SK-N-SH (cell line): ENCODE results near the gene KRT28. TPM values are rescaled to one million over a fixed set of nuclear protein-coding genes. Genes with fewer than 3 reads are reported as not detected.

ENCODE experiments used
- CTCF ChIA-PET: fragments of 300-600, 350-600 bp; formaldehyde crosslinking; extraction: SDS; loops from one replicate; lab custom pipeline; 2021; lab: Yijun Ruan, JAX
- POLR2A ChIA-PET: fragments of 350-600 bp; sonication (Branson Sonifier 250); formaldehyde crosslinking; extraction: SDS; loops from one replicate; lab custom pipeline; 2020; ENCODE audit warnings: antibody characterized with exemption, inconsistent platforms; lab: Yijun Ruan, JAX
- DNase-seq: peaks from one replicate; pipeline ENCODE4 v3.0.0; 2012
- H2AFZ ChIP-seq: fragments of 200-600 bp; sonication (generic); 2 replicates; pipeline ENCODE4 v1.8.1; 2016; ENCODE audit warnings: antibody characterized with exemption, mild to moderate bottlenecking, low read depth
- H3F3A ChIP-seq: fragments of 200-600 bp; sonication (generic); replicated peaks from 2 replicates; pipeline ENCODE3; 2016; ENCODE audit warnings: antibody characterized with exemption, mild to moderate bottlenecking; ENCODE audit not compliant: insufficient read depth
- H3K27ac ChIP-seq, 2 experiments: fragments of 200-500 bp in 1 of 2; fragments of 200-600 bp in 1 of 2; sonication (Bioruptor generic) in 1 of 2; sonication (generic), shearing (Covaris generic) in 1 of 2; 2 replicates each; pipeline versions ENCODE4 v1.5.1 to v1.6.1; 2014 to 2016; ENCODE audit warnings: low read depth in 2 of 2, inconsistent platforms in 1 of 2, low read length in 1 of 2, mild to moderate bottlenecking in 1 of 2, mixed read lengths in 1 of 2
- H3K27me3 ChIP-seq: fragments of 200-600 bp; sonication (generic), shearing (Covaris generic); 2 replicates; pipeline ENCODE4 v1.6.1; 2016; ENCODE audit warnings: mixed run types; ENCODE audit not compliant: insufficient read depth
- H3K36me3 ChIP-seq, 2 experiments: fragments of 200-500 bp in 1 of 2; fragments of 200-600 bp in 1 of 2; sonication (Bioruptor generic) in 1 of 2; sonication (generic) in 1 of 2; replicated peaks in 1 of 2; 2 replicates each; pipeline versions ENCODE3 to v1.5.1; 2014 to 2016; ENCODE audit warnings: low read length in 1 of 2, mild to moderate bottlenecking in 1 of 2; ENCODE audit not compliant: insufficient read depth in 2 of 2, control insufficient read depth in 1 of 2
- H3K4me1 ChIP-seq, 2 experiments: fragments of 200-500 bp in 1 of 2; fragments of 200-600 bp in 1 of 2; sonication (Bioruptor generic) in 1 of 2; sonication (generic), shearing (Covaris generic) in 1 of 2; 2 replicates each; pipeline versions ENCODE4 v1.5.1 to v1.6.1; 2014 to 2016; ENCODE audit warnings: low read depth in 1 of 2, low read length in 1 of 2, mixed run types in 1 of 2; ENCODE audit not compliant: insufficient read depth in 2 of 2, control insufficient read depth in 1 of 2
- H3K4me2 ChIP-seq: fragments of 200-600 bp; sonication (generic), shearing (Covaris generic); 2 replicates; pipeline ENCODE4 v1.6.1; 2017; ENCODE audit warnings: mixed run types
- H3K4me3 ChIP-seq, 2 experiments: fragments of 200-500 bp in 1 of 2; fragments of 200-600 bp in 1 of 2; sonication (Bioruptor generic) in 1 of 2; sonication (generic), shearing (Covaris generic) in 1 of 2; 2 replicates each; pipeline versions ENCODE4 v1.5.1 to v1.8.1; 2014 to 2016; ENCODE audit warnings: low read depth in 2 of 2, inconsistent platforms in 1 of 2, low read length in 1 of 2, mild to moderate bottlenecking in 1 of 2, mixed read lengths in 1 of 2, moderate library complexity in 1 of 2
- H3K79me2 ChIP-seq: fragments of 200-600 bp; sonication (generic); 2 replicates; pipeline ENCODE4 v1.8.1; 2017; ENCODE audit warnings: mild to moderate bottlenecking; ENCODE audit not compliant: insufficient read depth
- H3K9ac ChIP-seq: fragments of 200-600 bp; sonication (generic); 2 replicates; pipeline ENCODE4 v1.6.1; 2017; ENCODE audit warnings: mixed run types
- H3K9me2 ChIP-seq: fragments of 200-600 bp; sonication (generic); 2 replicates; pipeline ENCODE4 v1.6.1; 2017; ENCODE audit warnings: mixed run types
- H3K9me3 ChIP-seq: fragments of 200-600 bp; sonication (generic); 2 replicates; pipeline ENCODE4 v1.6.1; 2017; ENCODE audit warnings: mixed run types, mild to moderate bottlenecking, moderate library complexity
- H4K20me1 ChIP-seq: fragments of 200-600 bp; sonication (generic); 2 replicates; pipeline ENCODE4 v1.6.1; 2017; ENCODE audit warnings: mild to moderate bottlenecking, mixed run types; ENCODE audit not compliant: insufficient read depth
- CHD2 ChIP-seq: fragments of 150-350 bp; IDR thresholded peaks from 2 replicates; pipeline ENCODE4 v1.6.1; 2018; ENCODE audit warnings: low read length; ENCODE audit not compliant: partially characterized antibody
- ELF1 ChIP-seq: IDR thresholded peaks from 2 replicates; pipeline ENCODE4 v1.4.0; 2012
- EZH2phosphoT487 ChIP-seq: fragments of 200-600 bp; sonication (generic); IDR thresholded peaks from 2 replicates; pipeline ENCODE4 v1.6.1; 2017; ENCODE audit warnings: low read depth, mixed run types, mild to moderate bottlenecking, antibody characterized with exemption, moderate library complexity, borderline replicate concordance
- FOXJ3 ChIP-seq: sonication (generic); formaldehyde crosslinking; IDR thresholded peaks from 2 replicates; pipeline ENCODE4 v1.5.1; 2020; ENCODE audit warnings: mild to moderate bottlenecking, missing genetic modification reagents
- GABPA ChIP-seq: IDR thresholded peaks from 2 replicates; pipeline ENCODE4 v1.4.0; 2012; ENCODE audit warnings: low read depth, mild to moderate bottlenecking
- GATA2 ChIP-seq: sonication (generic); formaldehyde crosslinking; IDR thresholded peaks from 2 replicates; pipeline ENCODE4 v1.5.0; 2020; ENCODE audit warnings: mild to moderate bottlenecking, missing genetic modification reagents
- MEF2A ChIP-seq: IDR thresholded peaks from 2 replicates; pipeline ENCODE4 v1.4.0; 2012; ENCODE audit warnings: low read depth, borderline replicate concordance
- MXI1 ChIP-seq: IDR thresholded peaks from 2 replicates; pipeline ENCODE4 v1.6.1; 2012; ENCODE audit warnings: mild to moderate bottlenecking, low read depth, low read length, improper control_type of control experiment
- RXRA ChIP-seq: IDR thresholded peaks from 2 replicates; pipeline ENCODE4 v1.4.0; 2012; ENCODE audit warnings: low read depth, mild to moderate bottlenecking, borderline replicate concordance
- SIN3A ChIP-seq: IDR thresholded peaks from 2 replicates; pipeline ENCODE4 v1.6.1; 2012; ENCODE audit warnings: low read depth, mild to moderate bottlenecking, low read length, moderate library complexity, borderline replicate concordance
- TAF1 ChIP-seq: IDR thresholded peaks from 2 replicates; pipeline ENCODE4 v1.6.1; 2012; ENCODE audit warnings: low read depth, mild to moderate bottlenecking, low read length, moderate library complexity, borderline replicate concordance
- TCF12 ChIP-seq: IDR thresholded peaks from 2 replicates; pipeline ENCODE4 v1.4.0; 2012
- TEAD4 ChIP-seq: IDR thresholded peaks from 2 replicates; pipeline ENCODE4 v1.4.0; 2012; ENCODE audit warnings: mild to moderate bottlenecking, borderline replicate concordance; ENCODE audit not compliant: insufficient read depth
- YY1 ChIP-seq: IDR thresholded peaks from 2 replicates; pipeline ENCODE4 v1.4.0; 2012; ENCODE audit warnings: low read depth, mild to moderate bottlenecking
- WGBS: methylation state at CpG from one replicate; pipeline ENCODE4 v1.1.6; 2017; ENCODE audit warnings: low lambda C conversion rate; 5-methylcytosine and 5-hydroxymethylcytosine counted together
- polyA plus RNA-seq, 3 experiments: library from polyadenylated mRNA; depleted of rRNA; stranded (reverse); fragments of >200 nt; gene quantifications; 2 replicates each; pipeline ENCODE4 v1.2.3, GENCODE V29; 2012
- TF ChIP-seq, protein P1 (sequence below): fragments of 150-350 bp; IDR thresholded peaks from 2 replicates; pipeline ENCODE4 v1.6.1; 2017; ENCODE audit warnings: antibody characterized with exemption, low read length, low read depth, borderline replicate concordance
- TF ChIP-seq, protein P2 (sequence below): IDR thresholded peaks from 2 replicates; pipeline ENCODE4; 2012
- TF ChIP-seq, protein P3 (sequence below): fragments of 150-350 bp; IDR thresholded peaks from 2 replicates; pipeline ENCODE4 v1.6.1; 2016; ENCODE audit warnings: mild to moderate bottlenecking, low read depth, low read length
- TF ChIP-seq, protein P4 (sequence below): IDR thresholded peaks from 2 replicates; pipeline ENCODE4 v1.6.1; 2012; ENCODE audit warnings: mild to moderate bottlenecking, low read depth, low read length, moderate library complexity
- TF ChIP-seq, protein P5 (sequence below): fragments of 200-600 bp; sonication (generic); IDR thresholded peaks from 2 replicates; pipeline ENCODE4 v1.6.1; 2017; ENCODE audit warnings: antibody characterized with exemption, mild to moderate bottlenecking, moderate library complexity
- TF ChIP-seq, protein P6 (sequence below): IDR thresholded peaks from 2 replicates; pipeline ENCODE4 v1.4.0; 2012; ENCODE audit warnings: low read depth, borderline replicate concordance

The KRT28 gene
- polyA plus RNA-seq, 1 of the 3 experiments (the other 2 are of a cell fraction) = not detected

DNA sequence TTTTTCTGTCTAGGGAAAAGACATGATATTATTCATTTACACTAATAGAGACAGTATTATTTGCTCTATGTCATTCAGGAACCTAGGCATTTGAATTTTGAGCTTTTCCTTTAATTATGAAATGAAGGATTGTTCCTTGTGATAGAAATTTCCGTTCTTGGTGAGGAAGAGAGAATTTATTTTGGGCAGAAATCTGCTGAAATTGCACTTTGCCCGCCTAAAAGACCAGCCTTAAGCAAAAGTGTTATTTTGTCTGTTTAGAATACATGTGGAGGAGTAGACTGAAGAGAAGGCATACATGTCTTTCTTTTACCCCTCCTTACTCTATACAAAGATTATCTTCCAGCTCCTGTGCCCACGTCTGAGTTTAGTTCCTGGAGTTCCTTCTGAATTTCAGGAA, 39.4 kb upstream of the KRT28 start:
- POLR2A ChIA-PET = no interaction called here
- H3K4me1 ChIP-seq = no peaks in the 10 kb centered on the region
- H3K4me3 ChIP-seq = no peak overlapping the region
- CTCF ChIA-PET = interaction anchor here (1.0 kb wide), 1 partner anchor 710 kb away, joined by 4 read pairs; no protein-coding TSS in a partner anchor
- 58% methylated on average over 3 of the region's 3 CpGs for WGBS
- no peak overlapping the region for H3K4me2 ChIP-seq
- no peaks in the 10 kb centered on the region for H3K79me2 ChIP-seq
- no peak overlapping the region for H3K27ac ChIP-seq
- no peak overlapping the region for H3K9ac ChIP-seq
- peaks cover 29% of the 10 kb centered on the region; the same call in 1 of the 2 replicates for H3K27me3 ChIP-seq
- H3K9me2 ChIP-seq = no peaks in the 10 kb centered on the region
- H3K9me3 ChIP-seq = no peaks in the 10 kb centered on the region
- no peak for TF ChIP-seq TCF12
- TF ChIP-seq, protein P1, sequence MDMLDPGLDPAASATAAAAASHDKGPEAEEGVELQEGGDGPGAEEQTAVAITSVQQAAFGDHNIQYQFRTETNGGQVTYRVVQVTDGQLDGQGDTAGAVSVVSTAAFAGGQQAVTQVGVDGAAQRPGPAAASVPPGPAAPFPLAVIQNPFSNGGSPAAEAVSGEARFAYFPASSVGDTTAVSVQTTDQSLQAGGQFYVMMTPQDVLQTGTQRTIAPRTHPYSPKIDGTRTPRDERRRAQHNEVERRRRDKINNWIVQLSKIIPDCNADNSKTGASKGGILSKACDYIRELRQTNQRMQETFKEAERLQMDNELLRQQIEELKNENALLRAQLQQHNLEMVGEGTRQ = no peak
- TF ChIP-seq GABPA = no peak
- TF ChIP-seq, protein P2, sequence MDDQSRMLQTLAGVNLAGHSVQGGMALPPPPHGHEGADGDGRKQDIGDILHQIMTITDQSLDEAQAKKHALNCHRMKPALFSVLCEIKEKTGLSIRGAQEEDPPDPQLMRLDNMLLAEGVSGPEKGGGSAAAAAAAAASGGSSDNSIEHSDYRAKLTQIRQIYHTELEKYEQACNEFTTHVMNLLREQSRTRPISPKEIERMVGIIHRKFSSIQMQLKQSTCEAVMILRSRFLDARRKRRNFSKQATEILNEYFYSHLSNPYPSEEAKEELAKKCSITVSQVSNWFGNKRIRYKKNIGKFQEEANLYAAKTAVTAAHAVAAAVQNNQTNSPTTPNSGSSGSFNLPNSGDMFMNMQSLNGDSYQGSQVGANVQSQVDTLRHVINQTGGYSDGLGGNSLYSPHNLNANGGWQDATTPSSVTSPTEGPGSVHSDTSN = no peak
- no peak for TF ChIP-seq RXRA
- TF ChIP-seq CHD2 = no peak
- TF ChIP-seq SIN3A = no peak
- TF ChIP-seq TAF1 = no peak
- TF ChIP-seq, protein P3, sequence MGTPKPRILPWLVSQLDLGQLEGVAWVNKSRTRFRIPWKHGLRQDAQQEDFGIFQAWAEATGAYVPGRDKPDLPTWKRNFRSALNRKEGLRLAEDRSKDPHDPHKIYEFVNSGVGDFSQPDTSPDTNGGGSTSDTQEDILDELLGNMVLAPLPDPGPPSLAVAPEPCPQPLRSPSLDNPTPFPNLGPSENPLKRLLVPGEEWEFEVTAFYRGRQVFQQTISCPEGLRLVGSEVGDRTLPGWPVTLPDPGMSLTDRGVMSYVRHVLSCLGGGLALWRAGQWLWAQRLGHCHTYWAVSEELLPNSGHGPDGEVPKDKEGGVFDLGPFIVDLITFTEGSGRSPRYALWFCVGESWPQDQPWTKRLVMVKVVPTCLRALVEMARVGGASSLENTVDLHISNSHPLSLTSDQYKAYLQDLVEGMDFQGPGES = no peak
- TF ChIP-seq EZH2phosphoT487 = no peak
- no peak for TF ChIP-seq TEAD4
- no peak for TF ChIP-seq MXI1
- no peak for TF ChIP-seq GATA2
- TF ChIP-seq, protein P4, sequence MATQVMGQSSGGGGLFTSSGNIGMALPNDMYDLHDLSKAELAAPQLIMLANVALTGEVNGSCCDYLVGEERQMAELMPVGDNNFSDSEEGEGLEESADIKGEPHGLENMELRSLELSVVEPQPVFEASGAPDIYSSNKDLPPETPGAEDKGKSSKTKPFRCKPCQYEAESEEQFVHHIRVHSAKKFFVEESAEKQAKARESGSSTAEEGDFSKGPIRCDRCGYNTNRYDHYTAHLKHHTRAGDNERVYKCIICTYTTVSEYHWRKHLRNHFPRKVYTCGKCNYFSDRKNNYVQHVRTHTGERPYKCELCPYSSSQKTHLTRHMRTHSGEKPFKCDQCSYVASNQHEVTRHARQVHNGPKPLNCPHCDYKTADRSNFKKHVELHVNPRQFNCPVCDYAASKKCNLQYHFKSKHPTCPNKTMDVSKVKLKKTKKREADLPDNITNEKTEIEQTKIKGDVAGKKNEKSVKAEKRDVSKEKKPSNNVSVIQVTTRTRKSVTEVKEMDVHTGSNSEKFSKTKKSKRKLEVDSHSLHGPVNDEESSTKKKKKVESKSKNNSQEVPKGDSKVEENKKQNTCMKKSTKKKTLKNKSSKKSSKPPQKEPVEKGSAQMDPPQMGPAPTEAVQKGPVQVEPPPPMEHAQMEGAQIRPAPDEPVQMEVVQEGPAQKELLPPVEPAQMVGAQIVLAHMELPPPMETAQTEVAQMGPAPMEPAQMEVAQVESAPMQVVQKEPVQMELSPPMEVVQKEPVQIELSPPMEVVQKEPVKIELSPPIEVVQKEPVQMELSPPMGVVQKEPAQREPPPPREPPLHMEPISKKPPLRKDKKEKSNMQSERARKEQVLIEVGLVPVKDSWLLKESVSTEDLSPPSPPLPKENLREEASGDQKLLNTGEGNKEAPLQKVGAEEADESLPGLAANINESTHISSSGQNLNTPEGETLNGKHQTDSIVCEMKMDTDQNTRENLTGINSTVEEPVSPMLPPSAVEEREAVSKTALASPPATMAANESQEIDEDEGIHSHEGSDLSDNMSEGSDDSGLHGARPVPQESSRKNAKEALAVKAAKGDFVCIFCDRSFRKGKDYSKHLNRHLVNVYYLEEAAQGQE = no peak
- TF ChIP-seq FOXJ3 (CRISPR knock-in tag) = no peak
- TF ChIP-seq YY1 = no peak
- no peak for TF ChIP-seq MEF2A
- TF ChIP-seq, protein P5, sequence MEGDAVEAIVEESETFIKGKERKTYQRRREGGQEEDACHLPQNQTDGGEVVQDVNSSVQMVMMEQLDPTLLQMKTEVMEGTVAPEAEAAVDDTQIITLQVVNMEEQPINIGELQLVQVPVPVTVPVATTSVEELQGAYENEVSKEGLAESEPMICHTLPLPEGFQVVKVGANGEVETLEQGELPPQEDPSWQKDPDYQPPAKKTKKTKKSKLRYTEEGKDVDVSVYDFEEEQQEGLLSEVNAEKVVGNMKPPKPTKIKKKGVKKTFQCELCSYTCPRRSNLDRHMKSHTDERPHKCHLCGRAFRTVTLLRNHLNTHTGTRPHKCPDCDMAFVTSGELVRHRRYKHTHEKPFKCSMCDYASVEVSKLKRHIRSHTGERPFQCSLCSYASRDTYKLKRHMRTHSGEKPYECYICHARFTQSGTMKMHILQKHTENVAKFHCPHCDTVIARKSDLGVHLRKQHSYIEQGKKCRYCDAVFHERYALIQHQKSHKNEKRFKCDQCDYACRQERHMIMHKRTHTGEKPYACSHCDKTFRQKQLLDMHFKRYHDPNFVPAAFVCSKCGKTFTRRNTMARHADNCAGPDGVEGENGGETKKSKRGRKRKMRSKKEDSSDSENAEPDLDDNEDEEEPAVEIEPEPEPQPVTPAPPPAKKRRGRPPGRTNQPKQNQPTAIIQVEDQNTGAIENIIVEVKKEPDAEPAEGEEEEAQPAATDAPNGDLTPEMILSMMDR = no peak
- TF ChIP-seq, protein P6, sequence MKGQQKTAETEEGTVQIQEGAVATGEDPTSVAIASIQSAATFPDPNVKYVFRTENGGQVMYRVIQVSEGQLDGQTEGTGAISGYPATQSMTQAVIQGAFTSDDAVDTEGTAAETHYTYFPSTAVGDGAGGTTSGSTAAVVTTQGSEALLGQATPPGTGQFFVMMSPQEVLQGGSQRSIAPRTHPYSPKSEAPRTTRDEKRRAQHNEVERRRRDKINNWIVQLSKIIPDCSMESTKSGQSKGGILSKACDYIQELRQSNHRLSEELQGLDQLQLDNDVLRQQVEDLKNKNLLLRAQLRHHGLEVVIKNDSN = no peak
- no peak for TF ChIP-seq ELF1
- H3F3A ChIP-seq = no peaks in the 10 kb centered on the region
- peaks cover 0 to 5% of the 10 kb centered on the region in 2 experiments for H3K36me3 ChIP-seq
- H2AFZ ChIP-seq = no peak overlapping the region
- DNase-seq = no peak
- H4K20me1 ChIP-seq = no peaks in the 10 kb centered on the region
